PC-3 (cell line): ENCODE measurements around the gene BCAR1. TPM values are rescaled to one million over a fixed set of nuclear protein-coding genes. Genes with fewer than 3 reads are reported as not detected.

ENCODE experiments used
- ATAC-seq: fragments of 200-7000 bp; cut with Tn5 transposase; 2 replicates; pipeline ENCODE4 v1.9.1; 2020; ENCODE audit warnings: mild to moderate bottlenecking, moderate library complexity
- BruUV-seq: library from RNA; stranded (reverse); fragments of 400-500 nt; replicated peaks from 2 replicates; lab custom pipeline; 2021; lab: Mats Ljungman, UMichigan
- CTCF ChIA-PET: fragments of 300-600 bp; sonication (Branson Sonifier 250); formaldehyde crosslinking; loops from one replicate; lab custom pipeline; 2022; ENCODE audit warnings: antibody characterized with exemption; lab: Charles Lee
- POLR2A ChIA-PET: fragments of 300-600 bp; sonication (Branson Sonifier 250); formaldehyde crosslinking; loops from one replicate; lab custom pipeline; 2022; ENCODE audit warnings: antibody characterized with exemption; ENCODE audit not compliant: unreplicated experiment; lab: Charles Lee
- DNase-seq: peaks from one replicate; pipeline ENCODE4 v3.0.0-alpha.2; 2015
- H2AFZ ChIP-seq: fragments of 300-600 bp; sonication (generic); 2 replicates; pipeline ENCODE4 v1.6.0; 2016; ENCODE audit warnings: antibody characterized with exemption, low read length
- H3F3A ChIP-seq: fragments of 300-600 bp; sonication (generic); one replicate; pipeline ENCODE4 v1.6.0; 2017; ENCODE audit warnings: antibody characterized with exemption, low read length, control low read depth, mild to moderate bottlenecking; ENCODE audit not compliant: unreplicated experiment
- H3K27ac ChIP-seq: fragments of 300-600 bp; sonication (generic); 2 replicates; pipeline ENCODE4 v1.5.1; 2016; ENCODE audit warnings: mild to moderate bottlenecking, low read length
- H3K27me3 ChIP-seq: fragments of 300-600 bp; sonication (generic); 2 replicates; pipeline ENCODE4 v1.6.1; 2016; ENCODE audit warnings: low read length, mixed read lengths
- H3K36me3 ChIP-seq: fragments of 300-600 bp; sonication (generic); 2 replicates; pipeline ENCODE4 v1.6.1; 2016; ENCODE audit warnings: low read depth, mixed run types, low read length, mixed read lengths
- H3K4me1 ChIP-seq: fragments of 300-600 bp; sonication (generic); 2 replicates; pipeline ENCODE4 v1.5.1; 2016; ENCODE audit warnings: low read length; ENCODE audit not compliant: insufficient read depth
- H3K4me2 ChIP-seq: fragments of 300-600 bp; sonication (generic); 2 replicates; pipeline ENCODE4 v1.6.0; 2016; ENCODE audit warnings: low read length
- H3K4me3 ChIP-seq: fragments of 300-600 bp; sonication (generic); 2 replicates; pipeline ENCODE4 v1.5.1; 2016; ENCODE audit warnings: mild to moderate bottlenecking, low read length, mixed read lengths
- H3K79me2 ChIP-seq: fragments of 300-600 bp; sonication (generic); 2 replicates; pipeline ENCODE4 v1.6.1; 2017; ENCODE audit warnings: low read length, mixed read lengths
- H3K9ac ChIP-seq: fragments of 300-600 bp; sonication (generic); 2 replicates; pipeline ENCODE4 v1.6.0; 2016; ENCODE audit warnings: mild to moderate bottlenecking, low read length
- H3K9me2 ChIP-seq: fragments of 300-600 bp; sonication (generic); replicated peaks from 2 replicates; pipeline ENCODE4 v1.6.1; 2016; ENCODE audit warnings: mixed run types, low read length, mixed read lengths
- H3K9me3 ChIP-seq: fragments of 300-600 bp; sonication (generic); 2 replicates; pipeline ENCODE4 v1.6.1; 2016; ENCODE audit warnings: low read length, mixed read lengths
- H4K20me1 ChIP-seq: fragments of 300-600 bp; sonication (generic); 2 replicates; pipeline ENCODE4 v1.6.1; 2016; ENCODE audit warnings: low read length, mixed read lengths
- CTCF ChIP-seq: fragments of 300-600 bp; sonication (generic); conservative IDR thresholded peaks from 2 replicates; pipeline ENCODE4 v1.5.1; 2017; ENCODE audit warnings: antibody characterized with exemption, low read depth, mild to moderate bottlenecking, low read length
- EZH2 ChIP-seq: fragments of 300-600 bp; sonication (generic); IDR thresholded peaks from one replicate; pipeline ENCODE4 v1.6.1; 2017; ENCODE audit warnings: antibody characterized with exemption, mild to moderate bottlenecking, low read length; ENCODE audit not compliant: unreplicated experiment
- EZH2phosphoT487 ChIP-seq: fragments of 300-600 bp; sonication (generic); IDR thresholded peaks from 2 replicates; pipeline ENCODE4 v1.6.1; 2018; ENCODE audit warnings: mild to moderate bottlenecking, antibody characterized with exemption, low read length, borderline replicate concordance
- intact Hi-C: fragments of 100-400 bp; cut with micrococcal nuclease; formaldehyde crosslinking; loops from 2 replicates; pipeline ENCODE4 v1.9.0; 2023
- total RNA-seq: library from RNA; depleted of rRNA; stranded (reverse); fragments of >200 nt; gene quantifications from 2 replicates; pipeline ENCODE4 v1.2.3, GENCODE V29; 2014; rRNA removed

The BCAR1 gene
- total RNA-seq, 1 experiment from 2014 or later = 49.3 TPM

GRCh38 chr16:75179208-75179607 is 72.2 kb downstream of the BCAR1 start:
- no peak for ATAC-seq
- Histone ChIP-seq H3K9me3 (no peaks in the 10 kb centered on the region), H3K36me3 (no peaks in the 10 kb centered on the region), H3K9ac (no peak overlapping the region), H3K4me3 (no peak overlapping the region), H3K27ac (no peak overlapping the region), H3K9me2 (no peaks in the 10 kb centered on the region), H3K79me2 (no peaks in the 10 kb centered on the region), H4K20me1 (no peaks in the 10 kb centered on the region), H3K4me2 (no peak overlapping the region), H3K27me3 (no peaks in the 10 kb centered on the region), H3F3A (no peaks in the 10 kb centered on the region), H2AFZ (no peak overlapping the region), H3K4me1 (no peaks in the 10 kb centered on the region)
- ChIA-PET POLR2A (no interaction called here), CTCF (interaction anchor here (0.6 kb wide), 1 partner anchor 315 kb away, joined by 6 read pairs; no protein-coding TSS in a partner anchor)
- intact Hi-C loops = no loop called here
- DNase-seq = no peak
- no TSS peak for BruUV-seq
- no peak for TF ChIP-seq EZH2
- no peak for TF ChIP-seq CTCF
- TF ChIP-seq EZH2phosphoT487 = no peak

Other genes with a start within 250 kb of the BCAR1 start
- 3.1 and 3.7 TPM in 2 replicates for gene LDHD, start 134.8 kb downstream of the BCAR1 start, total RNA-seq
- gene ZFP1, start 103.1 kb downstream of the BCAR1 start, total RNA-seq = 3.3 and 3.5 TPM in 2 replicates
- not detected in 2 replicates for gene CTRB2, start 44.5 kb downstream of the BCAR1 start, total RNA-seq
- not detected in 2 replicates for gene CTRB1, start 32.6 kb downstream of the BCAR1 start, total RNA-seq
- gene CFDP1, start 181.9 kb upstream of the BCAR1 start, total RNA-seq = 27.3 and 32.1 TPM in 2 replicates
- 10.1 and 18.6 TPM in 2 replicates for gene TMEM170A, start 213.1 kb upstream of the BCAR1 start, total RNA-seq
- 0.35 and 0.91 TPM in 2 replicates for gene CHST6, start 243.8 kb upstream of the BCAR1 start, total RNA-seq